Progenitor cell of endocrine pancreas (in vitro differentiated cells): ENCODE data around the gene PLXND1. TPM values are rescaled to one million over a fixed set of nuclear protein-coding genes. Genes with fewer than 3 reads are reported as not detected.

Source experiments
- DNase-seq: peaks from one replicate; pipeline ENCODE4 v3.0.0; 2021; ENCODE audit warnings: low spot score; ENCODE audit not compliant: unreplicated experiment
- H3K27ac Mint-ChIP-seq: 2 replicates; pipeline ENCODE4 v1.8.0; 2021; ENCODE audit warnings: mild to moderate bottlenecking, moderate library complexity, mixed read lengths
- H3K27me3 Mint-ChIP-seq: 2 replicates; pipeline ENCODE4 v1.8.0; 2021; ENCODE audit warnings: mixed read lengths
- H3K36me3 Mint-ChIP-seq: 2 replicates; pipeline ENCODE4 v1.8.0; 2022; ENCODE audit warnings: mixed read lengths; ENCODE audit not compliant: insufficient read depth
- H3K4me1 Mint-ChIP-seq: 2 replicates; pipeline ENCODE4 v1.8.0; 2021; ENCODE audit warnings: low read depth, mixed read lengths
- H3K4me3 Mint-ChIP-seq: 2 replicates; pipeline ENCODE4 v1.8.0; 2021; ENCODE audit warnings: low read depth, mild to moderate bottlenecking, moderate library complexity, mixed read lengths
- H3K9me3 Mint-ChIP-seq: 2 replicates; pipeline ENCODE4 v1.8.0; 2021; ENCODE audit warnings: low read depth, mixed read lengths
- total RNA-seq: library from RNA; stranded (reverse); gene quantifications from 2 replicates; pipeline ENCODE4 v1.2.1, GENCODE V29; 2021
- TF ChIP-seq, protein P1 (sequence below): fragments of 200-600 bp; sonication (generic); IDR thresholded peaks from one replicate; pipeline ENCODE4 v1.5.0; 2021; ENCODE audit warnings: antibody characterized with exemption, mild to moderate bottlenecking; ENCODE audit not compliant: unreplicated experiment

Gene PLXND1
- total RNA-seq, 1 donor from 2014 or later, result 18.0 TPM

DNA sequence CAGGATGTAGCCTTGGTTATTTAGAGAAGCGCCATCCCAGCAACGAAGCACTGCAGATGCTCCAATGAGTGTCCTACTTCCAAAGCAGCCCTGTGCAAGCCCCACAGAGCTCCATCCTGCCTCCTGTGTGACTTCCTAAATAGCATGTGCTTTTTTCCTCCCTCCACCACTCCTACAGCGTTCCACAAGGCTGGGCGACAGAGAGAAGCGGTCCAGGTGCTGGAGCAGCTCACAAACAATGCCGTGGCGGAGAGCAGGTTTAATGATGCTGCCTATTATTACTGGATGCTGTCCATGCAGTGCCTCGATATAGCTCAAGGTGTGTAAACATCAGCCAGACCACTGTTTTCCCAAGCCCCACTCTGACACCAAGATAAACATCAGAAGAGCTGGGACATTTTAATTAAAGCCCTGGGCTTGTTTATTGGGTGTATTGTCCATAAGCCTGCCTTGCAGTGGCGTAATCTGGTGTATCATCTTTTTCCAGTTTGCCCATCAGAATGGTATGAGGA lies 100.2 kb downstream of the PLXND1 start:
- no peaks in the 10 kb centered on the region for H3K4me1 Mint-ChIP-seq
- TF ChIP-seq, protein P1, sequence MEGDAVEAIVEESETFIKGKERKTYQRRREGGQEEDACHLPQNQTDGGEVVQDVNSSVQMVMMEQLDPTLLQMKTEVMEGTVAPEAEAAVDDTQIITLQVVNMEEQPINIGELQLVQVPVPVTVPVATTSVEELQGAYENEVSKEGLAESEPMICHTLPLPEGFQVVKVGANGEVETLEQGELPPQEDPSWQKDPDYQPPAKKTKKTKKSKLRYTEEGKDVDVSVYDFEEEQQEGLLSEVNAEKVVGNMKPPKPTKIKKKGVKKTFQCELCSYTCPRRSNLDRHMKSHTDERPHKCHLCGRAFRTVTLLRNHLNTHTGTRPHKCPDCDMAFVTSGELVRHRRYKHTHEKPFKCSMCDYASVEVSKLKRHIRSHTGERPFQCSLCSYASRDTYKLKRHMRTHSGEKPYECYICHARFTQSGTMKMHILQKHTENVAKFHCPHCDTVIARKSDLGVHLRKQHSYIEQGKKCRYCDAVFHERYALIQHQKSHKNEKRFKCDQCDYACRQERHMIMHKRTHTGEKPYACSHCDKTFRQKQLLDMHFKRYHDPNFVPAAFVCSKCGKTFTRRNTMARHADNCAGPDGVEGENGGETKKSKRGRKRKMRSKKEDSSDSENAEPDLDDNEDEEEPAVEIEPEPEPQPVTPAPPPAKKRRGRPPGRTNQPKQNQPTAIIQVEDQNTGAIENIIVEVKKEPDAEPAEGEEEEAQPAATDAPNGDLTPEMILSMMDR, result no peak
- H3K4me3 Mint-ChIP-seq, result no peak overlapping the region

DNA sequence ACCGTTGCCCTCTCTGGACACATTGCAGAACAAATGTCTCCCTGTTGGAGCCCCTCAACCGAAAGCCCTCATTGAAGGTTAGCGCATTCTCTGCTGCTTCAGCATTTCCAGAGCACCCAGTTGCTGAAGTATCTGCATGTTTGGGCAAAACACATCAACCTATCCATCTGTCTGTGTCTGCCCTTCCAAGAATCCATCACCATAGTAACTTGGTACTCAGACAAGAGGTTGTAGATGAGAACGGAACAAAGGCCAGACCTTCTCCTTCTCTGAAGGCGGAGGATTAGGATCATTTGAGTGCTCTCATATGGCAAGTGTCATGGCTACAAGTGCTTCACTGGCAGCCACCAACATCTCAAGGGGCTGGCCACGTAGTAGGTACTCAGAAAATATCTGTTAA lies 101.1 kb downstream of the PLXND1 start:
- Mint-ChIP-seq H3K4me3 (no peak overlapping the region), H3K9me3 (no peaks in the 10 kb centered on the region), H3K27me3 (no peaks in the 10 kb centered on the region), H3K4me1 (peaks cover 3% of the 10 kb centered on the region), H3K27ac (no peak overlapping the region), H3K36me3 (peaks cover 26% of the 10 kb centered on the region)
- no peak for DNase-seq
- TF ChIP-seq, protein P1, result no peak

More for the DNA sequence above, 100.2 kb downstream of the PLXND1 start:
- DNase-seq, result no peak
- Mint-ChIP-seq H3K27me3 (no peaks in the 10 kb centered on the region), H3K9me3 (no peaks in the 10 kb centered on the region), H3K27ac (peak overlapping the region; percentile 77), H3K36me3 (peaks cover 23% of the 10 kb centered on the region)

Other genes starting within 250 kb of the PLXND1 start
- gene EFCAB12, start 178.0 kb downstream of the PLXND1 start, total RNA-seq, result 6.6 and 6.8 TPM in 2 replicates
- gene MBD4, start 166.7 kb downstream of the PLXND1 start, total RNA-seq, result 32.5 and 37.1 TPM in 2 replicates
- gene IFT122, start 166.5 kb downstream of the PLXND1 start, total RNA-seq, result 69.6 and 75.6 TPM in 2 replicates
- 0.10 TPM in 1 of 2 replicates, not detected in the other for gene RHO, start 78.0 kb downstream of the PLXND1 start, total RNA-seq
- gene H1-8, start 63.5 kb downstream of the PLXND1 start, total RNA-seq, result not detected in 2 replicates